Ovary (tissue), 9 donors: ENCODE measurements around the gene ADK. TPM values are rescaled to one million over a fixed set of nuclear protein-coding genes. Genes with fewer than 3 reads are reported as not detected.

Source experiments
- DNase-seq, 5 donors: peaks; one replicate each; pipeline ENCODE4 v3.0.0-alpha.2; 2019 to 2020
- H3K27ac ChIP-seq, 2 donors: fragments of 200-600 bp; one replicate each; pipeline versions ENCODE4 v1.5.1 to v1.8.0; 2019 to 2022
- H3K27me3 ChIP-seq: fragments of 200-600 bp; one replicate; pipeline ENCODE4 v1.8.0; 2022
- H3K36me3 ChIP-seq: fragments of 200-600 bp; sonication (generic); one replicate; pipeline ENCODE4 v1.5.1; 2019
- H3K4me1 ChIP-seq: one replicate; pipeline ENCODE4 v1.8.1; 2013; ENCODE audit warnings: mild to moderate bottlenecking, moderate library complexity; ENCODE audit not compliant: insufficient read depth
- H3K4me3 ChIP-seq: fragments of 200-600 bp; sonication (generic); one replicate; pipeline ENCODE4 v1.5.1; 2017
- H3K9me3 ChIP-seq, 2 donors: fragments of 200-600 bp in 1 of 2; sonication (generic) in 1 of 2; one replicate each; pipeline versions ENCODE4 v1.5.1 to v1.8.1; 2013 to 2019; ENCODE audit warnings: mild to moderate bottlenecking in 1 of 2, moderate library complexity in 1 of 2
- EP300 ChIP-seq: sonication (generic); formaldehyde crosslinking; IDR thresholded peaks from one replicate; pipeline ENCODE4 v1.6.1; 2017; ENCODE audit warnings: antibody characterized with exemption
- POLR2A ChIP-seq: fragments of 450-650 bp; IDR thresholded peaks from one replicate; pipeline ENCODE4 v1.6.1; 2017; ENCODE audit warnings: antibody characterized with exemption, mild to moderate bottlenecking, moderate library complexity
- WGBS, 3 donors: extraction: QIAGEN DNeasy Blood & Tissue Kit in 1 of 3; methylation state at CpG; one replicate each; pipeline versions ENCODE4 v1.1.5 to v1.1.7; 2013 to 2017; 5-methylcytosine and 5-hydroxymethylcytosine counted together
- intact Hi-C, 4 donors: fragments of 100-400 bp; cut with DNase I; formaldehyde crosslinking; loops; one replicate each; pipeline versions ENCODE4 v1.11.0 to v1.15.1; 2022 to 2023
- polyA plus RNA-seq, 2 donors: library from polyadenylated mRNA; stranded (reverse); fragments of 200-250 nt in 1 of 2; fragments of 350-450 nt in 1 of 2; fragmentation: Illumina TruSeq in 1 of 2; extraction: RNeasy Lipid Tissue Mini Kit (QIAGEN cat#74804) in 1 of 2; gene quantifications; one replicate each; pipeline ENCODE4 v1.2.3, GENCODE V29; 2013 to 2014
- total RNA-seq, 7 donors: library from RNA; depleted of rRNA in 2 of 7; stranded (reverse); fragments of >200 nt in 2 of 7; fragmentation: NEBNext Ultra II Directional in 3 of 7; extraction: Animal tissue kit (Norgen Biotek cat#: 25700) in 3 of 7; gene quantifications; one replicate each; pipeline versions ENCODE4 v1.1.0 to v1.2.4, GENCODE V29; 2016 to 2023
- TF ChIP-seq, protein P1 (sequence below), 3 donors: fragments of 450-650 bp in 2 of 3; fragments of 200-600 bp in 1 of 3; IDR thresholded peaks; one replicate each; pipeline versions ENCODE4 v1.5.1 to v1.8.0; 2016 to 2022; ENCODE audit warnings: antibody characterized with exemption in 3 of 3, mild to moderate bottlenecking in 1 of 3
- donor health status: DM: no; HTN: no; CAD: no; lungs with moderate emphysema.
- donor health status: DM: no; HTN: no; CAD: no.
- donor health status: Bipolar disorder and iron deficiency.
- donor health status: DM: yes; HTN: yes; CAD: no.
- donor health status: DM: no; HTN: no; CAD: no.
- donor health status: DM: yes; HTN: yes; CAD: no.

Gene ADK
- total and polyA plus RNA-seq, 9 donors: 9.4 to 20.4 (median 12.2) TPM

GRCh38 chr10:74384615-74385183, 233.7 kb downstream of the ADK start:
- no peak for DNase-seq
- intact Hi-C loops: no loop called here
- Histone ChIP-seq H3K36me3 (no peaks in the 10 kb centered on the region), H3K9me3 (no peaks in the 10 kb centered on the region), H3K4me3 (no peak overlapping the region), H3K4me1 (no peaks in the 10 kb centered on the region), H3K27ac (no peak overlapping the region), H3K27me3 (no peaks in the 10 kb centered on the region)
- 91 to 95% (median 91%) methylated on average over 3 of the region's 3 CpGs for WGBS, 3 donors
- TF ChIP-seq, protein P1, sequence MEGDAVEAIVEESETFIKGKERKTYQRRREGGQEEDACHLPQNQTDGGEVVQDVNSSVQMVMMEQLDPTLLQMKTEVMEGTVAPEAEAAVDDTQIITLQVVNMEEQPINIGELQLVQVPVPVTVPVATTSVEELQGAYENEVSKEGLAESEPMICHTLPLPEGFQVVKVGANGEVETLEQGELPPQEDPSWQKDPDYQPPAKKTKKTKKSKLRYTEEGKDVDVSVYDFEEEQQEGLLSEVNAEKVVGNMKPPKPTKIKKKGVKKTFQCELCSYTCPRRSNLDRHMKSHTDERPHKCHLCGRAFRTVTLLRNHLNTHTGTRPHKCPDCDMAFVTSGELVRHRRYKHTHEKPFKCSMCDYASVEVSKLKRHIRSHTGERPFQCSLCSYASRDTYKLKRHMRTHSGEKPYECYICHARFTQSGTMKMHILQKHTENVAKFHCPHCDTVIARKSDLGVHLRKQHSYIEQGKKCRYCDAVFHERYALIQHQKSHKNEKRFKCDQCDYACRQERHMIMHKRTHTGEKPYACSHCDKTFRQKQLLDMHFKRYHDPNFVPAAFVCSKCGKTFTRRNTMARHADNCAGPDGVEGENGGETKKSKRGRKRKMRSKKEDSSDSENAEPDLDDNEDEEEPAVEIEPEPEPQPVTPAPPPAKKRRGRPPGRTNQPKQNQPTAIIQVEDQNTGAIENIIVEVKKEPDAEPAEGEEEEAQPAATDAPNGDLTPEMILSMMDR (IDR thresholded peaks at IDR 0.05): no peak
- TF ChIP-seq EP300 (no peak), POLR2A (no peak)

- no peaks in the 10 kb centered on the region for H3K27me3 ChIP-seq
- no peaks in the 10 kb centered on the region for H3K36me3 ChIP-seq
- DNase-seq: no peak
- intact Hi-C loops: no loop called here
- H3K4me1 ChIP-seq: no peaks in the 10 kb centered on the region
- no peak overlapping the region for H3K4me3 ChIP-seq
- no peak overlapping the region for H3K27ac ChIP-seq
- TF ChIP-seq POLR2A (no peak), EP300 (no peak)
- TF ChIP-seq, protein P1 (IDR thresholded peaks at IDR 0.05): no peak
- H3K9me3 ChIP-seq: no peaks in the 10 kb centered on the region
Observed at GRCh38 chr10:74388801-74389200, 237.8 kb downstream of the ADK start.

DNA sequence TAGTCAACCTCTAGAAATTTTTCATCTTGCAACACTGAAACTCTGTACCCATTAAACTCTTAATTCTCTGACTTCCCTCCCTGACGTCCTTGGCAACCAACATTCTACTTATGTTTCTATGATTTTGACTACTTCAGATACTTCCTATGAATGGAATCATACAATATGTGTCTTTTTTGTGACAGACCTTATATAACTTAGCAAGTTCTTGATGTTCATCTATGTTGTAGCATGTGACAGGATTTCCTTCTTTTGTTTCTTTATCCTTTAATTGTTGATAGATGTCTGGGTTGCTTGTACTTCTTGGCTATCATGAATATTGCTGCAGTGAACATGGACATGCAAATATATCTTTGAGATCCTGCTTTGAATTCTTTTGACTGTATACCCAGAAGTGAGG, 240.8 kb downstream of the ADK start:
- no peaks in the 10 kb centered on the region for H3K36me3 ChIP-seq
- no peak overlapping the region for H3K27ac ChIP-seq
- DNase-seq: no peak
- no peak for TF ChIP-seq EP300
- H3K4me1 ChIP-seq: no peaks in the 10 kb centered on the region
- intact Hi-C loops: no loop called here
- no peaks in the 10 kb centered on the region for H3K9me3 ChIP-seq
- H3K27me3 ChIP-seq: no peaks in the 10 kb centered on the region
- 69 to 83% (median 74%) methylated on average over 1 of the region's 1 CpG for WGBS, 3 donors
- H3K4me3 ChIP-seq: no peak overlapping the region

GRCh38 chr10:74394416-74394969, 243.5 kb downstream of the ADK start:
- intact Hi-C loops: no loop called here
- H3K27me3 ChIP-seq: no peaks in the 10 kb centered on the region
- no peaks in the 10 kb centered on the region for H3K9me3 ChIP-seq
- no peak overlapping the region for H3K4me3 ChIP-seq
- H3K36me3 ChIP-seq: no peaks in the 10 kb centered on the region
- no peak overlapping the region for H3K27ac ChIP-seq
- no peaks in the 10 kb centered on the region for H3K4me1 ChIP-seq
- 92 to 95% (median 93%) methylated on average over 3 of the region's 3 CpGs for WGBS, 3 donors
- no peak for DNase-seq
- TF ChIP-seq, protein P1 (IDR thresholded peaks at IDR 0.05): no peak
- no peak for TF ChIP-seq EP300
- TF ChIP-seq POLR2A: no peak

GRCh38 chr10:74400186-74400585, 249.2 kb downstream of the ADK start:
- H3K27me3 ChIP-seq: no peaks in the 10 kb centered on the region
- no peaks in the 10 kb centered on the region for H3K9me3 ChIP-seq
- intact Hi-C loops: no loop called here
- no peak overlapping the region for H3K4me3 ChIP-seq
- H3K4me1 ChIP-seq: no peaks in the 10 kb centered on the region
- H3K36me3 ChIP-seq: no peaks in the 10 kb centered on the region
- 85 to 90% (median 88%) methylated on average over 3 of the region's 3 CpGs for WGBS, 3 donors
- no peak overlapping the region for H3K27ac ChIP-seq
- DNase-seq: no peak
- TF ChIP-seq, protein P1 (IDR thresholded peaks at IDR 0.05): no peak
- TF ChIP-seq EP300: no peak
- TF ChIP-seq POLR2A: no peak
